SK-N-MC (cell line): ENCODE results near the gene PPM1M.

Source experiments
- DNase-seq: peaks from one replicate; pipeline ENCODE4 v3.0.0-alpha.2; 2011; ENCODE audit warnings: low read depth, low spot score
- H3K27ac ChIP-seq: fragments of 200-600 bp; sonication (generic); 2 replicates; pipeline ENCODE4 v1.5.1; 2016; ENCODE audit warnings: mixed run types
- H3K36me3 ChIP-seq: fragments of 200-600 bp; sonication (generic); 2 replicates; pipeline ENCODE4 v1.6.1; 2017; ENCODE audit warnings: antibody characterized with exemption, low read length, mixed read lengths; ENCODE audit not compliant: insufficient read depth
- H3K4me3 ChIP-seq: fragments of 200-600 bp; sonication (generic); 2 replicates; pipeline ENCODE4 v1.5.1; 2016
- H3K9ac ChIP-seq: fragments of 200-600 bp; sonication (generic); 2 replicates; pipeline ENCODE4 v1.8.0; 2017; ENCODE audit warnings: mixed run types, mixed read lengths; ENCODE audit not compliant: insufficient read length
- H3K9me3 ChIP-seq: fragments of 200-600 bp; sonication (generic); 2 replicates; pipeline ENCODE4 v1.6.1; 2017; ENCODE audit warnings: low read depth, mild to moderate bottlenecking, antibody characterized with exemption, low read length, moderate library complexity, mixed read lengths
- EZH2 ChIP-seq: fragments of 200-600 bp; sonication (generic); IDR thresholded peaks from one replicate; pipeline ENCODE4 v1.6.1; 2017; ENCODE audit warnings: antibody characterized with exemption
- FOXP2 ChIP-seq: optimal IDR thresholded peaks from 2 replicates; pipeline ENCODE3; 2011; ENCODE audit warnings: mild to moderate bottlenecking, moderate library complexity; ENCODE audit not compliant: insufficient read depth; ENCODE audit errors: extremely low read length, control extremely low read depth
- POLR2AphosphoS5 ChIP-seq: IDR thresholded peaks from 2 replicates; pipeline ENCODE4 v1.6.1; 2012; ENCODE audit warnings: mild to moderate bottlenecking, low read depth, low read length, borderline replicate concordance

The PPM1M gene

DNA sequence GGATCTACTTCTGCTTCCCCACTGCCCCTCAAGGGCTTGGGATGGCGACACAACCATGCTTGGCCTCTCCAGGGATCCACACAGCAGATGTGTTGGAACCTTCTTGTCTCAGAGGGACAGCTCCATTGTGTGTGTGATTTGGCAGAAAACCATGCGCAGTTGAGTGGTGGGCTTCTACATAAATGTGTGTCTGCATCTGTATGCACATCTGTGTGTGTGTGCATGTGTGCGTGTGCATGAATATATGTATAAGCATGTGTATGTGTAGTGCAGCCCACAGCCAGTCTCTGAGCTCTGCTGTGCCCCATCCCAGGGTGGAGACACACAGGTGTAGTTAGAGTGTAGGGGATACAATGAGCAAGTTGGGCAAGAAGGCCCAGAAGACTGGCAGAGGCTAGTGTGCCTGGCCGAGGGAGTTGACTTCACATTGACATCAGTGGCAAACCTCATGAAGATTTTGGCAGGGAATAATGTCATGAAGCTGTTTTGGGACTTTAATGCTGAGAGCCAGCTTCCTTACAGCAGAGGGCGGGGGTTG is 50.2 kb downstream of the PPM1M start:
- TF ChIP-seq POLR2AphosphoS5 (no peak), EZH2 (no peak), FOXP2 (no peak)
- no peak overlapping the region for H3K27ac ChIP-seq
- no peak overlapping the region for H3K9ac ChIP-seq
- H3K36me3 ChIP-seq, result no peaks in the 10 kb centered on the region
- H3K9me3 ChIP-seq, result no peaks in the 10 kb centered on the region
- no peak overlapping the region for H3K4me3 ChIP-seq
- DNase-seq, result no peak

DNA sequence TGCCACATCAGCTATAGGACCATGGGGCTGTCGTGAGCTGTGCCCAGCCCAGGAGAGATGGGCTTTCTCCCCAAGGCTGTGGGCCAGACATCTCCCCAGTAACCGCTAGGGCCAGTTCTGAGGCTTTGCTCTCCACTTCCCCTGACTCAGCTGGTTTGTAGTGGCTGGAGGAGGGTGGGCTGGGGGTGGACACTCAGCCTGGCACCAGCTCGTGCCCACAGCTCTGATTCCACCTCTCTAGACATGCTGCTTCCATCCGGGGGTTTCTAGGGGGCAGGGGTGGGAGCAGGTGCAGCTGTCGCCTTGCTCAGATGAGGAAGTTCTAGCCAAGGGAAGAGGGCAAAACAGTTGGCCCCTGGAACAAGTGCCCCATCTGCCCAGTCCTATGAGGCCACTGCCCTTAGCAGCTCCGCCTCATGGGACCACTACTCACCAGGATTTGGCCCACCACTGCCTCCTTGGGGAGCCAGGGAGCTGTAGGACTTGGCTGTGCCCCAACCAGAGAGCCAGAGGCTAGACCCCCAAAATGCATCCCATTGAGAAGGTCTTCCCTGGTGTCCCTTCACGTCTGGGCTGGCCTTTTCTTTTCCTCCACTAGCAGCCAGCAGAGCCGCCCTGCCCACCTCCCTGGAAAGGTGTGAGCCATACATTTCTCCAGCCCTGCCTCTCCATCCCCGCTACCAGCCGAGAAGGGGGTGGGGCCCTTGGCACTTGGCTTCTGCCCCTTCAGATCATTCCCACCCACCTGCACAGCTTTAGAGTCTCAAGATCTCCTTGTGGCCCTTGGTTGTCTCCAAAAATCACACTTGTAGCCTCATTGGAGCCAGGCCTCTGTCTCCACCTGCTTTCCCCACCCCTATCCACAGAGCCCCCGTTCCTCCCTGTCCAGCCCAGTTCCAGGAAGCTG is 51.9 kb downstream of the PPM1M start:
- TF ChIP-seq POLR2AphosphoS5, result no peak
- no peak for TF ChIP-seq EZH2
- no peak for TF ChIP-seq FOXP2
- no peak for DNase-seq

DNA sequence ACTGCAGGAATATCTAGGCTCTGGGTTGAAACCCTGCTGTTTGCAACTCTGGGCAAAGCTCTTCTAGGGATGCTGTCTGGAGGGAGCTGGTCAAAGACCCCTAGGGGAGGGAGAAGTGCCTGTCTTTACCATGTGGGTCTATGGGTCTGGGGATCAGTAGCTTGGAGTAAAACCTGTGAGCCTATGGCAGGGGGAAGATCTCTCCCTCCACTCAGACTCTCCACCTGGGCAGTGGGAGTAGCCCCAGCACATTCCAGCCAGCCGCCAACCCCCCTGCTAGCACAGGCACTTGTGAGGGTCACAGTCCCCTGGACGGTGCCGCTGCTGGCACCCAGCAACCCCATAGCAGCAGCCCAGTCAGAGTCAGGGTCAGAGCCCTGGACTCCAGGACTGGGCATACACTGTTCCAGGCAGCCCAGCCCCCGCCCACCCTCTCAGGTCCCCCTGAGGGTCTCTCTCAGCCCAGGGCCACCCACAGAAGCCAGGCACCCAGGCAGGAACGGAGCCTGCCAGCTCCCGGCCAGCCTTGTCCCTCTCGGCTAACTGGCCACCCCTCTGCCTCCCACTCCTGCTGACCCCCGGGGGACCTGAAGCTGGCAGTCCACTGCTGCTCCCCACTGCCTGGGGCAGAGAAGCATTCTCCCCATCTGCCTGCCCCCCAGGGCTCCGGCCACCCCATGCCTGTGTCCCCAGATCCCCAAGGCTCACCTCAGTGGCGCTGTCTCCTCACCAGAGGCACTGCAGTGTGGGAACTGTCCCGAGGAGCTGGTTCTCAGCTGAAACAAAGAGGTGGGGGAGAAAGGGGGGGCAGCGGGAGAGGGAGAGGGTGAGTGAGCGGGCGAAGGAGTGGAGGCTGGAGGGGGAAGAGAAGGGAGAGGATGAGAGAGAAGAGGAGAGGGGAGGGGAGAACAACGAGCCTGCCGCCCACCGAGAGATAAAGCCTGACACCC is 52.9 kb downstream of the PPM1M start:
- no peak for TF ChIP-seq POLR2AphosphoS5
- no peak for TF ChIP-seq FOXP2
- TF ChIP-seq EZH2, result no peak
- H3K36me3 ChIP-seq, result no peaks in the 10 kb centered on the region
- H3K27ac ChIP-seq, result no peak overlapping the region
- no peak overlapping the region for H3K9ac ChIP-seq
- no peak for DNase-seq
- no peak overlapping the region for H3K4me3 ChIP-seq
- H3K9me3 ChIP-seq, result no peaks in the 10 kb centered on the region

More for the DNA sequence above, 51.9 kb downstream of the PPM1M start:
- H3K36me3 ChIP-seq, result no peaks in the 10 kb centered on the region
- H3K9ac ChIP-seq, result no peak overlapping the region
- no peaks in the 10 kb centered on the region for H3K9me3 ChIP-seq
- H3K4me3 ChIP-seq, result no peak overlapping the region
- H3K27ac ChIP-seq, result no peak overlapping the region

DNA sequence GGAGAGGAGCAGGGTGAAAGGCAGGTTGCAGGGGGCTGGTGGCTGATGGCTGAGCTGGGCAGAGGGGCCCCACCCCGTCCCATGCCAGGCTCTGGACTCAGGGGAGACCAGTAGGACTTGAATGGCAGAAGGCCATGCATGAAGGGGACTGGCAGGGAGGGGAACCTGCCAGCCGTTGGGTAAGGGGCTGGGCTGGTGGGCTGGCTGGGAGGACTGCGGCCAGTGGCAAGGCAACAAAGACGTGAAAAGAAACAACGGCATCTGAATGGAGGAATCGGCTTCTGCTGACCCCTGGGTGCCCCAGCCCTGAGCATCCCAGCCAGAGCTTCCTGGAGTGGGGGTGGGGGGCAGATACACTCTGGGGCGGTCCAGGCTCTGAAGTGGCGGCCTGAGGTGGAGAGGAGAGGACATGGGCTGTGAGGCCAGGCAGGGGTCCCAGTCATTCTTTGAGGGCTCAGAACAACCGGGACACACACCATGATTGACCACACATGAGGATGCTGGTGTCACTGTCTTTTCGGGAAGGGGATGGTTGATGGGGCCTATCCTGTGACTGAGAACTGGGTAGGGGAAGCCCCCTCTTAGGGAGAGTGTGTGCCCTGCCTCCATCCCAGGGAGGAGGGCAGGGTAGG is 53.8 kb downstream of the PPM1M start:
- Histone ChIP-seq H3K9ac (no peak overlapping the region), H3K9me3 (no peaks in the 10 kb centered on the region), H3K4me3 (no peak overlapping the region), H3K36me3 (no peaks in the 10 kb centered on the region), H3K27ac (no peak overlapping the region)
- TF ChIP-seq POLR2AphosphoS5 (no peak), EZH2 (no peak), FOXP2 (no peak)
- DNase-seq, result no peak
